HepG2 (cell line): ENCODE data around the gene YPEL3.
A peak's percentile ranks its signal among the peaks of the same experiment; 100 is the strongest.

Source experiments
- CHD2 ChIP-seq: IDR thresholded peaks from 2 replicates; pipeline ENCODE4 v1.6.1; 2011; ENCODE audit warnings: low read depth, low read length, improper control_type of control experiment
- CTCF ChIP-seq: sonication (generic); formaldehyde crosslinking; IDR thresholded peaks from 2 replicates; pipeline ENCODE4 v1.5.0; 2020; ENCODE audit warnings: mild to moderate bottlenecking, missing genetic modification reagents, moderate library complexity
- EP300 ChIP-seq, 3 experiments: sonication (generic) in 1 of 3; formaldehyde crosslinking in 1 of 3; IDR thresholded peaks; 2 replicates each; pipeline versions ENCODE4 v1.5.1 to v1.6.1; 2011 to 2020; ENCODE audit warnings: low read depth in 2 of 3, low read length in 2 of 3, borderline replicate concordance in 1 of 3, improper control_type of control experiment in 1 of 3, mild to moderate bottlenecking in 1 of 3, missing genetic modification reagents in 1 of 3, moderate library complexity in 1 of 3
- GFI1 ChIP-seq: sonication (generic); formaldehyde crosslinking; IDR thresholded peaks from 2 replicates; pipeline ENCODE4 v1.5.0; 2020; ENCODE audit warnings: missing genetic modification reagents, mild to moderate bottlenecking, borderline replicate concordance
- MYC ChIP-seq: sonication (generic); formaldehyde crosslinking; IDR thresholded peaks from 2 replicates; pipeline ENCODE4 v1.9.0; 2021; ENCODE audit warnings: missing genetic modification reagents, borderline replicate concordance
- POLR2A ChIP-seq, 2 experiments: IDR thresholded peaks; 2 replicates each; pipeline ENCODE4 v1.6.1; 2011; ENCODE audit warnings: low read depth in 2 of 2, low read length in 2 of 2, mild to moderate bottlenecking in 1 of 2, moderate library complexity in 1 of 2; ENCODE audit not compliant: insufficient read depth in 1 of 2
- RAD51 ChIP-seq: fragments of 450-650 bp; IDR thresholded peaks from 2 replicates; pipeline ENCODE4 v1.6.1; 2016; ENCODE audit warnings: borderline replicate concordance
- RFX1 ChIP-seq: fragments of 450-650 bp; IDR thresholded peaks from 2 replicates; pipeline ENCODE4 v1.6.1; 2017
- ZNF672 ChIP-seq: sonication (generic); formaldehyde crosslinking; IDR thresholded peaks from 2 replicates; pipeline ENCODE4 v1.8.1; 2022; ENCODE audit warnings: missing genetic modification reagents
- ZNF709 ChIP-seq: sonication (generic); formaldehyde crosslinking; IDR thresholded peaks from 2 replicates; pipeline ENCODE4 v1.5.0; 2020; ENCODE audit warnings: mild to moderate bottlenecking, missing genetic modification reagents
- ZNF83 ChIP-seq: sonication (generic); formaldehyde crosslinking; IDR thresholded peaks from 2 replicates; pipeline ENCODE4 v1.4.0; 2020; ENCODE audit warnings: missing genetic modification reagents, mild to moderate bottlenecking, borderline replicate concordance

- TF ChIP-seq RAD51 (no peak), CTCF (no peak), ZNF83 (CRISPR knock-in tag) (no peak), EP300 (IDR thresholded peaks at IDR 0.05; ENCODE audit: low read depth in 2 of 2, low read length in 2 of 2) (no peak), EP300 (CRISPR knock-in tag; IDR thresholded peaks at IDR 0.05; ENCODE audit: borderline replicate concordance) (no peak), GFI1 (CRISPR knock-in tag) (no peak), POLR2A (IDR thresholded peaks at IDR 0.05; ENCODE audit: insufficient read depth in 1 of 2, low read depth in 2 of 2, low read length in 2 of 2) (no peak), RFX1 (no peak), ZNF672 (no peak), CHD2 (no peak), ZNF709 (CRISPR knock-in tag) (no peak), MYC (CRISPR knock-in tag) (peak; percentile 32; the same call in 1 of the 2 replicates)
Measured at GRCh38 chr16:30121741-30122571, 25.9 kb upstream of the YPEL3 start.
